HL-60 (cell line): ENCODE measurements around the gene RHBDD2.
"Not testable (repeated sequence)": the region's sequence is repeated elsewhere in the genome, so short reads cannot be mapped to it uniquely, and the experiment has no call there.

Experiments
- CTCF ChIP-seq: IDR thresholded peaks from one replicate; pipeline ENCODE4 v1.5.1; 2011; ENCODE audit warnings: low read length, control low read depth, inconsistent platforms; ENCODE audit not compliant: insufficient read depth
- POLR2AphosphoS5 ChIP-seq: IDR thresholded peaks from 2 replicates; pipeline ENCODE4 v1.6.1; 2012; ENCODE audit warnings: low read depth
- REST ChIP-seq: IDR thresholded peaks from 2 replicates; pipeline ENCODE4 v1.6.1; 2012; ENCODE audit warnings: low read depth; ENCODE audit not compliant: insufficient replicate concordance

- TF ChIP-seq POLR2AphosphoS5, CTCF, REST: not testable (repeated sequence)
Measured at GRCh38 chr7:75833662-75834061, 45.2 kb upstream of the RHBDD2 start.
